GM21723 (cell line): Measurements from ENCODE around the gene DOCK11.
"Not testable (repeated sequence)": the region's sequence is repeated elsewhere in the genome, so short reads cannot be mapped to it uniquely, and the experiment has no call there.

Source experiments
- ATAC-seq: cut with Tn5 transposase; IDR thresholded peaks from one replicate; pipeline ENCODE4 v1.9.1; 2021; ENCODE audit warnings: mild to moderate bottlenecking, moderate library complexity; ENCODE audit not compliant: unreplicated experiment

The DOCK11 gene

GRCh38 chrX:118566359-118566758, 70.7 kb downstream of the DOCK11 start:
- no peak for ATAC-seq

GRCh38 chrX:118569676-118570075, 74.1 kb downstream of the DOCK11 start:
- no peak for ATAC-seq

GRCh38 chrX:118570209-118570608, 74.6 kb downstream of the DOCK11 start:
- ATAC-seq: no peak

GRCh38 chrX:118571836-118572235, 76.2 kb downstream of the DOCK11 start:
- ATAC-seq: no peak

- no peak for ATAC-seq
Measured at GRCh38 chrX:118574666-118575065, 79.1 kb downstream of the DOCK11 start.

DNA sequence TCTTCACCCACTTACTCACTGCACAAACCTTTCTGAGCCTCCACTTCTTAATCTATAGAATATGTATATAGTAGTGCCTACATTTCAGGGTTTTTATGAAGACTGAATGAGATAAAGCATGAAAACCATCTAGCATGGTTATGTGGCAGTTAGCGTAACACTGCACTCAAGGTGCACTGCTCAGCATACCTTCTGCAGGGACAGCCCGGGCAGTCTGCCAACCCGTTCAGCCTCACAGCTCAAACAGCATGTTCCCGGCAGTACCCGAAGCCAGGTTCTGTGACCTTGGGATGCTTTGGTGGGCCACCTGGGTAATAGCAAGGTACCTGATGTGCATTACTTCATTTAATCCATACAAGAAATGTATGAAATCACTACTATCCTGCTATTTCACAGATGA, 81.4 kb downstream of the DOCK11 start:
- ATAC-seq: no peak

GRCh38 chrX:118579417-118579816, 83.8 kb downstream of the DOCK11 start:
- no peak for ATAC-seq

DNA sequence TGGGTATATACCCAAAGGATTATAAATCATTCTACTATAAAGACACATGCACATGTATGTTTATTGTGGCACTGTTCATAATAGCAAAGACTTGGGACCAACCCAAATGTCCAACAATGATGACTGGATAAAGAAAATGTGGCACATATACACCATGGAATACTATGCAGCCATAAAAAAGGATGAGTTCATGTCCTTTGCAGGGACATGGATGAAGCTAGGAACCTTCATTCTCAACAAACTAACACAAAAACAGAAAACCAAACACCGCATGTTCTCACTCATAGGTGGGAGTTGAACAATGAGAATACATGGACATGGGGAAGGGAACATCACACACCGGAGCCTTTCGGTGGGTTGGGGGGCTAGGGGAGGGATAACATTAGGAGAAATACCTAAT, 87.3 kb downstream of the DOCK11 start:
- ATAC-seq: not testable (repeated sequence)

- ATAC-seq: no peak
Measured at GRCh38 chrX:118583781-118584180, 88.2 kb downstream of the DOCK11 start.

GRCh38 chrX:118585296-118585695, 89.7 kb downstream of the DOCK11 start:
- ATAC-seq: no peak

- not testable (repeated sequence) for ATAC-seq
Measured at GRCh38 chrX:118586206-118586605, 90.6 kb downstream of the DOCK11 start.

DNA sequence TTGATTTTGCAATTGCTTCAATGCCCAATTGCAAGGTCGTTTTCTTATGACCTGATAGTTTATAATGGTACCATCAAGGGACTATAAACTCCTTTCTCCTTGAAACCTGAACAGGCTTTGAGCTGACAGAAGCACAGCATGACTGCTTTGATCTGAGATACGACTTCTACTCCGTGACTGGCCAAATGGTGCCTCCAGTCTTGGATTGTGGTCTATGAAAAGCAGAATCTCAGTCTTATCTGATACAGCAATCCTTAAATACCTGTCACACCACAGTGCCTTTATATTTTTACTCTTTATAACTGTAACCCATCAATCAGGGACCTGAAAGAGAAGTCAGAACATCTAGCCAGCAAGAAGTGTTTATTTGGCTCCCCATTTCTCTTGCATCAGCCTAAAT, 93.1 kb downstream of the DOCK11 start:
- ATAC-seq: no peak

DNA sequence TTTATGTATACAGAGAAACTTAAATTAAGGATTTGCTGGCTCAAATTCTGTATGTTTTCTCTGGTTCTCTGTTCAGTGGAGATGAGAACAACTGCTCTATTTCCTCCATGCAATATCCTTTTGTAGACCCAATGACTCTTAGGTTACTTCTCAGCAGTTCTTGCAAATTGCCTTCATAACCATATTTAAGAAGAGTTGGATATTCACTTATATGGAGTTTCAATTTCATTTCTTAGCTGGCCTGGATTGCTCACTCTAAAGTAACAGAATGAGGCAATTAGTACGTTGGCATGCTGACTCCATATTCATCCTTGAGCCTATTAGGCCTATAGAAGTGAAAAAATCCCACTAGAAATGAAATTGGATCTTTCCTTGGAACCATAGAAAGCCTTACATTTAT, 93.6 kb downstream of the DOCK11 start:
- no peak for ATAC-seq

GRCh38 chrX:118593407-118593806, 97.8 kb downstream of the DOCK11 start:
- ATAC-seq: no peak

DNA sequence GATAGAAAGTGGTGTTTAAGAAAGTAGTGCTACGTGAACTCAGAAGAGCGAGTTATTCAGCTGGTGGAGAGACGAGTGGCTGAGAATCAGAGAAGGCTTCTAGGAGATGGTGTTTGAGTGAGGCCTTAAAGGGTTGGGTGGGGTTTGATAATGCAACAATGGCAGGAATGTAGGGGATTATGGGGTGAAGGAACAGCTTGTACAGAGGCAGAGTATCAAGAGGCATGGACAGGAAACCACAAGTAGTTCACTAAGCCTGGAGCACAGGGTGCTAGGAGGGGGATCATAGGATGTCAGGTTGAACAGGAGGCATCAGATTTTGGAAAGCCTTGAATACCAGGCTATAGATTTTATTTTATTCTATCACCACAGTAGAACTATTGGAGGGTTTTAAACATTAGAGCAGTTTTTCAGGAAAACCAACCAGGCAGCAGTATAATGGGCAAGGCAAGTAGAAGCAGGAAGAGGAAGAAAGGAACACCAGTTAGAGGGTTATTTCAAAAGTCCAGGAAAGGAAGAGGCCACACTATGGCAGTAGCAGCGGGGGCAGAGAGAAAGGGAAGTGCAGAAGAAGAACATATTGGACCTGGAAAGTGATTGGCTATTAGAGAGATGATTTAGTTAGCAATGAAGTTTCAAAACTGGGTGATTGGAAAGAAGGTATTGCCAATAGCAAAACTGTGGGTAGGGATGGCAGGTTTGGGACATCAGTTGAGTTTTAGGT, 99.2 kb downstream of the DOCK11 start:
- ATAC-seq: no peak

DNA sequence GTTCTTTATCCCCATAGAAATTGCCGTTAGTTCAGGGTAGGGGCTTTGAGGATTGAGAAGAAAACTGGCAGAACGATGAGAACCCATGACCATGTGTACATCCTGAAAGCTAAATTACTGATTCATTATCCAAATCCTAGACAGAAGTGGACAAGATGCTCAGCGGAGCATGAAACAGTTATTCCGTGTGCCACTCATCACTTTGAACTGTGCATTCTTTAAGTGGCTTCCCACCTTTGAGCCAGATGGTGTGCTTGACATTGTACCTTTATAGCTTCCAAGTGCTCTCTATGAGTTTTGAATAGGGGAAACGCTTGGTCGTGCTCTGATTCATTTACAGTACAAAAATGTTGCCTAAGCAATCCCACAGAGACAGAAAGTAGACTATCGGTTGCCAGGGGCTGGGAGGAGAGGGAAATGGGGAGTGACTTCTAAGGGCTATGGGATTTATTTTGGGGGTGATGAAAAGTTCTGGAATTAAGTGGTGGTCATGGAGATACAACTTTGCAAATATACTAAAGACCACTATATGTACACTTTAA, 100.0 kb downstream of the DOCK11 start:
- ATAC-seq: no peak

DNA sequence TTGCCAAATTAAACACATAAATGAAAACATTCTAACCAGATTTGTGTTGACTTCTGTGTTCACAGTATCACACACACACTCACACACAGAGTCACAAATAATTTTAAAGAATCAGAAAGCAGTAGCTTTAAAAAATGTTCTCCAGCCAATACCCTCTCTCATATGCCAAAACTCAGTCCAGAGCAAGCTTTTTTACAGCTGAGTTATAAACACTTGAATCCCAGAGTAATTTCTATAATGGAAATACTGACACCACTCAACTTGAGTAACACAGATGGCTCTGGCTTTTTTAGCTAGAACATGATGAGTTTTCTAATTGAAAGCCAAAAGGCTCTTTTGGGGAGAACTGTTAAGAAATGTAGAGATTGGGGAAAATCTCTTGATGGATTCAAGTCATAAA, 100.8 kb downstream of the DOCK11 start:
- ATAC-seq: no peak

- no peak for ATAC-seq
Measured at GRCh38 chrX:118603981-118604380, 108.4 kb downstream of the DOCK11 start.

DNA sequence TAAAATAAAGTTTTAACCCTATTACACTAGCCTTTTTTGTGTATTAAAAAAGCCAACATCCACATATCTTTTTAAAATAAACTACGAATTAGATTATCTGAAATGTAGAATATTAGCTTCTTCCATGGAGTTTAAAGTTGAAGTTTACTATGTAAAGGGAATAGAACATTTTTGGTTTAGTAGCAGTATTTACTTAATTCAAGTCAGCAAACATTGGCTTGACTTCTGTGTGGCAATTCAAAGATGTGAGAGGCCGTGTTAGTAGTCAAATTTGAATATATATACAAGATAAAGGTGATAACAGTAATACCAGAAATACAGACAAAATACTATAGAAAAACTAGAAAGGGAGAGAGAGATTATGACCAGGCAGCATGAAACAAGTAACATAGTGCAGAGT, 116.7 kb downstream of the DOCK11 start:
- no peak for ATAC-seq

GRCh38 chrX:118614150-118614549, 118.5 kb downstream of the DOCK11 start:
- no peak for ATAC-seq

DNA sequence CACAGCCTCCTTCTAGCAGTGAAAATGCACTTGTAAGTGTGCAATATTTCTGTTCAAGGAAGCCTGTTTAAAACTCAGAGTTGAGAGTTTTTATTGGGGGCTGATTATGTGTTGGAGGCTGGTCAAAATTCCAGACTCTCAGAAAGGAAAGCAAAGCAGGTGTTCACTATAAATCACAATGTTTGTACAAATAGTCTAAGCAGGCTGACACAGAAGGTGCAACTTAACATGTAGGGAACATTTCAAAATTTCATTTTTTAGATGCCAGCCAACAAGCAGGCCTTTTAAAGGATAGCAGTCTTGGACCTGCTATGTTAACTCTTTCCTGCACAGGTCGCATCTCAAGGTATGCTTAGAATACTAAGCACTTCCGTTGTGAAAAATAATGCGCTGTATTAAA, 119.5 kb downstream of the DOCK11 start:
- no peak for ATAC-seq

GRCh38 chrX:118621081-118621759, 125.6 kb downstream of the DOCK11 start:
- ATAC-seq: no peak
